IMR-90 (cell line): ENCODE measurements around the gene DCC. TPM values are rescaled to one million over a fixed set of nuclear protein-coding genes. Genes with fewer than 3 reads are reported as not detected.

Experiments
- ATAC-seq: fragments of 200-7000 bp; cut with Tn5 transposase; 2 replicates; pipeline ENCODE4 v1.9.1; 2020; ENCODE audit warnings: low read depth, mild to moderate bottlenecking, moderate library complexity
- BruUV-seq: library from RNA; stranded (reverse); fragments of 400-500 nt; replicated peaks from 2 replicates; lab custom pipeline; 2021; lab: Mats Ljungman, UMichigan
- CTCF ChIA-PET: fragments of 300-600 bp; formaldehyde crosslinking; extraction: SDS; loops from one replicate; lab custom pipeline; 2021; ENCODE audit warnings: antibody characterized with exemption; lab: Yijun Ruan, JAX
- POLR2A ChIA-PET: fragments of 300-600 bp; sonication (Branson Sonifier 250); formaldehyde crosslinking; loops from one replicate; lab custom pipeline; 2022; ENCODE audit warnings: antibody characterized with exemption; ENCODE audit not compliant: unreplicated experiment; lab: Charles Lee
- DNase-seq: peaks from one replicate; pipeline ENCODE4 v3.0.0; 2013
- H2AFZ ChIP-seq: replicated peaks from 2 replicates; pipeline ENCODE3; 2013; ENCODE audit warnings: low read length, mild to moderate bottlenecking; ENCODE audit not compliant: poor library complexity
- H2AK5ac ChIP-seq: 2 replicates; pipeline ENCODE4 v1.6.1; 2013; ENCODE audit warnings: low read depth, low read length, inconsistent platforms
- H2AK9ac ChIP-seq: replicated peaks from 2 replicates; pipeline ENCODE3; 2013; ENCODE audit warnings: mild to moderate bottlenecking, low read depth, low read length, moderate library complexity; ENCODE audit not compliant: poor library complexity
- H2BK120ac ChIP-seq: 2 replicates; pipeline ENCODE4 v1.6.1; 2013; ENCODE audit warnings: low read depth, low read length, inconsistent platforms
- H2BK15ac ChIP-seq: 3 replicates; pipeline ENCODE4 v1.6.1; 2013; ENCODE audit warnings: low read depth, low read length, inconsistent platforms
- H2BK20ac ChIP-seq: 2 replicates; pipeline ENCODE4 v1.6.1; 2013; ENCODE audit warnings: low read depth, mild to moderate bottlenecking, inconsistent platforms, low read length, moderate library complexity
- H2BK5ac ChIP-seq: 2 replicates; pipeline ENCODE4 v1.6.1; 2013; ENCODE audit warnings: mild to moderate bottlenecking, low read depth, low read length, inconsistent platforms; ENCODE audit not compliant: poor library complexity, severe bottlenecking
- H3K14ac ChIP-seq: replicated peaks from 2 replicates; pipeline ENCODE4 v1.6.1; 2013; ENCODE audit warnings: low read depth, low read length, inconsistent platforms
- H3K18ac ChIP-seq: 2 replicates; pipeline ENCODE4 v1.6.1; 2013; ENCODE audit warnings: low read depth, low read length, control low read depth
- H3K23ac ChIP-seq: 2 replicates; pipeline ENCODE4 v1.6.1; 2013; ENCODE audit warnings: low read depth, low read length, inconsistent platforms
- H3K27ac ChIP-seq: 2 replicates; pipeline ENCODE4 v1.5.1; 2013; ENCODE audit warnings: mild to moderate bottlenecking, control low read depth, low read length; ENCODE audit not compliant: insufficient read depth
- H3K27me3 ChIP-seq: 2 replicates; pipeline ENCODE4 v1.6.1; 2013; ENCODE audit warnings: low read length; ENCODE audit not compliant: control insufficient read depth, insufficient read depth
- H3K36me3 ChIP-seq: 2 replicates; pipeline ENCODE4 v1.6.1; 2013; ENCODE audit warnings: low read length, mixed read lengths; ENCODE audit not compliant: control insufficient read depth, insufficient read depth
- H3K4ac ChIP-seq: 2 replicates; pipeline ENCODE4 v1.6.1; 2013; ENCODE audit warnings: low read depth, low read length, inconsistent platforms
- H3K4me1 ChIP-seq: 2 replicates; pipeline ENCODE4 v1.6.1; 2013; ENCODE audit warnings: low read length, mixed read lengths; ENCODE audit not compliant: control insufficient read depth, insufficient read depth
- H3K4me2 ChIP-seq: 2 replicates; pipeline ENCODE4 v1.6.1; 2013; ENCODE audit warnings: low read depth, mild to moderate bottlenecking, control low read depth, low read length, moderate library complexity
- H3K4me3 ChIP-seq: 2 replicates; pipeline ENCODE4 v1.5.1; 2013; ENCODE audit warnings: low read depth, mild to moderate bottlenecking, control low read depth, low read length, moderate library complexity; ENCODE audit not compliant: insufficient read depth
- H3K56ac ChIP-seq: 2 replicates; pipeline ENCODE4 v1.6.1; 2013; ENCODE audit warnings: low read length, inconsistent platforms; ENCODE audit not compliant: insufficient read depth; ENCODE audit errors: extremely low read depth
- H3K79me1 ChIP-seq, 2 experiments: 2 replicates each; pipeline ENCODE4 v1.6.1; 2013; ENCODE audit warnings: low read length in 2 of 2, inconsistent platforms in 1 of 2, low read depth in 1 of 2
- H3K9ac ChIP-seq: 2 replicates; pipeline ENCODE4 v1.6.1; 2013; ENCODE audit warnings: low read depth, low read length, control low read depth
- H3K9me1 ChIP-seq: 2 replicates; pipeline ENCODE4 v1.6.1; 2013; ENCODE audit warnings: low read length, inconsistent platforms; ENCODE audit not compliant: insufficient read depth
- H3K9me3 ChIP-seq: 2 replicates; pipeline ENCODE4 v1.6.1; 2013; ENCODE audit warnings: low read length; ENCODE audit not compliant: control insufficient read depth, insufficient read depth
- H4K20me1 ChIP-seq: 2 replicates; pipeline ENCODE4 v1.6.1; 2013; ENCODE audit warnings: low read length, inconsistent platforms; ENCODE audit not compliant: insufficient read depth
- H4K5ac ChIP-seq: 2 replicates; pipeline ENCODE4 v1.6.1; 2013; ENCODE audit warnings: mild to moderate bottlenecking, low read depth, low read length, control low read depth
- H4K8ac ChIP-seq, 2 experiments: 2 replicates each; pipeline ENCODE4 v1.6.1; 2013; ENCODE audit warnings: low read depth in 2 of 2, low read length in 2 of 2, control low read depth in 1 of 2, inconsistent platforms in 1 of 2
- H4K91ac ChIP-seq: 2 replicates; pipeline ENCODE4 v1.6.1; 2013; ENCODE audit warnings: low read depth, low read length, inconsistent platforms; ENCODE audit not compliant: insufficient read depth
- BHLHE40 ChIP-seq: fragments of 150-350 bp; IDR thresholded peaks from 2 replicates; pipeline ENCODE4 v1.6.1; 2016; ENCODE audit warnings: mild to moderate bottlenecking, low read depth, low read length
- CEBPB ChIP-seq: IDR thresholded peaks from 2 replicates; pipeline ENCODE4 v1.6.1; 2012; ENCODE audit warnings: low read depth, low read length, improper control_type of control experiment
- RFX5 ChIP-seq: IDR thresholded peaks from 2 replicates; pipeline ENCODE4 v1.8.0; 2012; ENCODE audit warnings: low read depth, mild to moderate bottlenecking, low read length, moderate library complexity
- WGBS, 2 experiments: methylation state at CpG; one replicate each; pipeline versions ENCODE4 v1.1.5 to v1.1.7; 2013; ENCODE audit warnings: missing lambda C conversion rate in 2 of 2; ENCODE audit not compliant: insufficient read length in 1 of 2; ENCODE audit errors: extremely low coverage in 2 of 2; 5-methylcytosine and 5-hydroxymethylcytosine counted together
- dilution Hi-C: fragments of 300-500 bp; cut with HindIII; formaldehyde crosslinking; loops from one replicate; pipeline ENCODE4 v1.14.3; 2018; ENCODE audit warnings: low sequenced_read_pairs; ENCODE audit not compliant: unreplicated experiment
- in situ Hi-C: fragments of 300-500 bp; cut with MboI; formaldehyde crosslinking; loops from 3 replicates; pipeline ENCODE4 v1.14.3; 2019; ENCODE audit warnings: low sequenced_read_pairs, inconsistent platforms, mixed read lengths
- intact Hi-C: fragments of 100-400 bp; cut with micrococcal nuclease; formaldehyde crosslinking; loops from 2 replicates; pipeline ENCODE4 v1.10.0; 2022
- polyA plus RNA-seq, 3 experiments: library from polyadenylated mRNA; depleted of rRNA; stranded (reverse); fragments of >200 nt; gene quantifications; 2 replicates each; pipeline ENCODE4 v1.2.3, GENCODE V29; 2012; ENCODE audit warnings: low replicate concordance in 1 of 3
- total RNA-seq: library from RNA; depleted of rRNA; stranded (reverse); fragments of >200 nt; gene quantifications from 2 replicates; pipeline ENCODE4 v1.2.3, GENCODE V29; 2012

DCC gene
- total and polyA plus RNA-seq, 2 of the 4 experiments (the other 2 are of a cell fraction), result 0.31 to 0.54 TPM

- ChIA-PET CTCF (interaction anchor here (0.6 kb wide), 1 partner anchor 1686 kb away, joined by 5 read pairs; no protein-coding TSS in a partner anchor), POLR2A (no interaction called here)
- intact Hi-C loops, result no loop called here
- Histone ChIP-seq H4K20me1 (no peaks in the 10 kb centered on the region), H2BK20ac (no peak overlapping the region), H3K4me2 (no peak overlapping the region), H3K23ac (no peak overlapping the region), H2BK5ac (no peak overlapping the region), H2BK120ac (no peak overlapping the region), H4K91ac (no peak overlapping the region), H3K27ac (no peak overlapping the region), H3K27me3 (no peaks in the 10 kb centered on the region), H3K9ac (no peak overlapping the region), H3K79me1 (no peaks in the 10 kb centered on the region), H3K9me1 (no peaks in the 10 kb centered on the region), H3K4ac (no peak overlapping the region), H3K4me1 (no peaks in the 10 kb centered on the region), H3K9me3 (peaks cover 8% of the 10 kb centered on the region), H4K5ac (no peak overlapping the region), H2AK5ac (no peak overlapping the region), H3K18ac (no peak overlapping the region), H3K56ac (no peak overlapping the region), H2BK15ac (no peak overlapping the region), H2AK9ac (no peak overlapping the region), H2AFZ (no peak overlapping the region), H3K36me3 (no peaks in the 10 kb centered on the region), H3K4me3 (no peak overlapping the region), H4K8ac (no peak overlapping the region), H3K14ac (no peak overlapping the region)
- ATAC-seq (no peak), DNase-seq (no peak)
- dilution Hi-C loops, result no loop called here
- in situ Hi-C loops, result no loop called here
- TF ChIP-seq RFX5, result no peak
- no peak for TF ChIP-seq BHLHE40
- TF ChIP-seq CEBPB, result no peak
- 80% methylated on average over 1 of the region's 2 CpGs; no CpG with 5 or more reads in 1 of the 2 experiments for WGBS, 2 experiments
- no TSS peak for BruUV-seq
Measured at GRCh38 chr18:52963481-52963880, 623.5 kb downstream of the DCC start.
